Measurements from ENCODE around the gene PDIA5.

DNA sequence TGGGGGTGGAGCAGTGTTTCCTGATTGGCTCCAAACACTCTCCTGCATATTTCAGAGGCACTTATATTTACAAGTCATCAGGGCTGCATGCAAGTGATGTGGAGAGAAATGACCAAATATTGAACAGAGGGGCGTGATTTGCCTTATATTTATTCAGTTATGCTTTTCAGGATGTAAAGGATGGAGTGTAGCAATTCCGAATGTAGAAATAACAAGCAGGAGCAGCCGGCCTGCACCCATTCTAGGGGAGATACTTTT, 19.8 kb upstream of the PDIA5 start:
- TF ChIP-seq, protein P1, sequence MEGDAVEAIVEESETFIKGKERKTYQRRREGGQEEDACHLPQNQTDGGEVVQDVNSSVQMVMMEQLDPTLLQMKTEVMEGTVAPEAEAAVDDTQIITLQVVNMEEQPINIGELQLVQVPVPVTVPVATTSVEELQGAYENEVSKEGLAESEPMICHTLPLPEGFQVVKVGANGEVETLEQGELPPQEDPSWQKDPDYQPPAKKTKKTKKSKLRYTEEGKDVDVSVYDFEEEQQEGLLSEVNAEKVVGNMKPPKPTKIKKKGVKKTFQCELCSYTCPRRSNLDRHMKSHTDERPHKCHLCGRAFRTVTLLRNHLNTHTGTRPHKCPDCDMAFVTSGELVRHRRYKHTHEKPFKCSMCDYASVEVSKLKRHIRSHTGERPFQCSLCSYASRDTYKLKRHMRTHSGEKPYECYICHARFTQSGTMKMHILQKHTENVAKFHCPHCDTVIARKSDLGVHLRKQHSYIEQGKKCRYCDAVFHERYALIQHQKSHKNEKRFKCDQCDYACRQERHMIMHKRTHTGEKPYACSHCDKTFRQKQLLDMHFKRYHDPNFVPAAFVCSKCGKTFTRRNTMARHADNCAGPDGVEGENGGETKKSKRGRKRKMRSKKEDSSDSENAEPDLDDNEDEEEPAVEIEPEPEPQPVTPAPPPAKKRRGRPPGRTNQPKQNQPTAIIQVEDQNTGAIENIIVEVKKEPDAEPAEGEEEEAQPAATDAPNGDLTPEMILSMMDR (IDR thresholded peaks at IDR 0.05), result no peak
- no peak for TF ChIP-seq TCF7L2 (IDR thresholded peaks at IDR 0.05; ENCODE audit: low read depth, low read length)
